GM23338 (cell line): ENCODE results near the gene IRF1. TPM values are rescaled to one million over a fixed set of nuclear protein-coding genes. Genes with fewer than 3 reads are reported as not detected.
"Not testable (repeated sequence)": the region's sequence is repeated elsewhere in the genome, so short reads cannot be mapped to it uniquely, and the experiment has no call there.

Experiments
- ATAC-seq: fragments of 200-7000 bp; cut with Tn5 transposase; 3 replicates; pipeline ENCODE4 v1.9.1; 2020
- DNase-seq: peaks from one replicate; pipeline ENCODE4 v3.0.0-alpha.2; 2015; ENCODE audit warnings: low spot score
- H2AFZ ChIP-seq: fragments of 200-600 bp; sonication (generic); 2 replicates; pipeline ENCODE4 v1.8.0; 2016; ENCODE audit warnings: antibody characterized with exemption, mild to moderate bottlenecking, moderate library complexity
- H3F3A ChIP-seq: fragments of 200-600 bp; sonication (generic); replicated peaks from 2 replicates; pipeline ENCODE4 v1.8.0; 2017; ENCODE audit warnings: antibody characterized with exemption, mixed run types, low read depth
- H3K27ac ChIP-seq: fragments of 200-600 bp; sonication (generic); 2 replicates; pipeline ENCODE4 v1.6.1; 2016; ENCODE audit warnings: low read depth
- H3K27me3 ChIP-seq: fragments of 200-600 bp; sonication (generic); 2 replicates; pipeline ENCODE4 v1.8.0; 2016; ENCODE audit warnings: mild to moderate bottlenecking, mixed run types, moderate library complexity; ENCODE audit not compliant: insufficient read depth
- H3K36me3 ChIP-seq: fragments of 200-600 bp; sonication (generic); 2 replicates; pipeline ENCODE4 v1.8.0; 2016; ENCODE audit warnings: mild to moderate bottlenecking; ENCODE audit not compliant: insufficient read depth
- H3K4me1 ChIP-seq: fragments of 200-600 bp; sonication (generic); 2 replicates; pipeline ENCODE4 v1.8.0; 2016; ENCODE audit warnings: mild to moderate bottlenecking, moderate library complexity; ENCODE audit not compliant: insufficient read depth
- H3K4me2 ChIP-seq: fragments of 200-600 bp; sonication (generic); 2 replicates; pipeline ENCODE4 v1.7.1; 2017; ENCODE audit warnings: mixed run types
- H3K4me3 ChIP-seq: fragments of 200-600 bp; sonication (generic); 2 replicates; pipeline ENCODE4 v1.6.1; 2016; ENCODE audit warnings: mixed run types
- H3K79me2 ChIP-seq: fragments of 200-600 bp; sonication (generic); replicated peaks from 2 replicates; pipeline ENCODE4 v1.8.0; 2017; ENCODE audit warnings: mild to moderate bottlenecking; ENCODE audit not compliant: insufficient read depth
- H3K9me2 ChIP-seq: fragments of 200-600 bp; sonication (generic); 2 replicates; pipeline ENCODE4 v1.8.0; 2017; ENCODE audit not compliant: insufficient read depth
- H4K20me1 ChIP-seq: fragments of 200-600 bp; sonication (generic); replicated peaks from 2 replicates; pipeline ENCODE4 v1.8.0; 2017; ENCODE audit warnings: mild to moderate bottlenecking; ENCODE audit not compliant: insufficient read depth
- H3K27ac Mint-ChIP-seq: 2 replicates; pipeline ENCODE4 v1.8.0; 2020; ENCODE audit warnings: inconsistent platforms, mild to moderate bottlenecking, moderate library complexity, mixed read lengths
- H3K27me3 Mint-ChIP-seq: 3 replicates; pipeline ENCODE4 v1.8.0; 2022; ENCODE audit warnings: low read depth, mild to moderate bottlenecking, moderate library complexity, mixed read lengths, inconsistent platforms; ENCODE audit not compliant: insufficient read depth, poor library complexity
- H3K36me3 Mint-ChIP-seq: 3 replicates; pipeline ENCODE4 v1.8.0; 2021; ENCODE audit warnings: low read depth, mild to moderate bottlenecking, inconsistent platforms, moderate library complexity, mixed read lengths
- H3K4me1 Mint-ChIP-seq: 3 replicates; pipeline ENCODE4 v1.8.0; 2020; ENCODE audit warnings: mild to moderate bottlenecking, inconsistent platforms, mixed read lengths
- H3K4me3 Mint-ChIP-seq: 3 replicates; pipeline ENCODE4 v1.8.0; 2021; ENCODE audit warnings: moderate library complexity, mild to moderate bottlenecking, inconsistent platforms, mixed read lengths
- H3K9me3 Mint-ChIP-seq: 3 replicates; pipeline ENCODE4 v1.8.0; 2020; ENCODE audit warnings: moderate library complexity, mild to moderate bottlenecking, inconsistent platforms, mixed read lengths
- ZNF114 ChIP-seq: fragments of 250-450 bp; sonication (Bioruptor Pico); IDR thresholded peaks from 2 replicates; pipeline ENCODE4 v1.5.0; 2020; ENCODE audit warnings: mild to moderate bottlenecking, moderate library complexity
- ZNF462 ChIP-seq: fragments of 250-450 bp; sonication (Bioruptor Pico); IDR thresholded peaks from 2 replicates; pipeline ENCODE4 v1.5.0; 2020; ENCODE audit warnings: mild to moderate bottlenecking, moderate library complexity
- polyA plus RNA-seq: library from polyadenylated mRNA; unstranded; fragments of >200 nt; fragmentation: Nextera tagmentation; extraction: Ambion mirVana; gene quantifications from 2 replicates; pipeline ENCODE4 v1.2.1, GENCODE V29; 2016
- total RNA-seq: library from RNA; depleted of rRNA; stranded (reverse); fragments of >200 nt; shearing (Covaris generic); gene quantifications from 2 replicates; pipeline ENCODE4 v1.2.3, GENCODE V29; 2014

The IRF1 gene
- total and polyA plus RNA-seq, 2 experiments from 2014 or later, result 6.9 to 8.6 TPM

DNA sequence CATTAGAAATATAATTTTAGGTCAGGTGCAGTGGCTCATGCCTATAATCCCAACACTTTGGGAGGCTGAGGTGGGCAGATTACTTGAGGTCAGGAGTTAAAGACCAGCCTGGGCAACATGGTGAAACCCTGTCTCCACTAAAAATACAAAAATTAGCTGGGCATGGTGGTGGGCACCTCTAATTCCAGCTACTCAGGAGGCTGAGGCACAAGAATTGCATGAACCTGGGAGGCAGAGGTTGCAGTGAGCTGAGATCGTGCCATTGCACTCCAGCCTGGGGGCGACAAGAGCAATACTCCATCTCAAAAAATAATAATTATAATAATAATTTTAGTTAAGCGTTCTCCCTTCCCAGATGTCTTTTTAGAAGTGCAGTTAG lies 52.3 kb downstream of the IRF1 start:
- H3K27me3 Mint-ChIP-seq, H3K36me3 ChIP-seq, H3F3A ChIP-seq, H3K79me2 ChIP-seq, H3K4me3 Mint-ChIP-seq, H3K4me3 ChIP-seq, H3K9me3 Mint-ChIP-seq, H3K27me3 ChIP-seq, H3K36me3 Mint-ChIP-seq, H3K27ac ChIP-seq, ATAC-seq, H3K27ac Mint-ChIP-seq, H3K4me1 ChIP-seq, H3K9me2 ChIP-seq, DNase-seq, H4K20me1 ChIP-seq: not testable (repeated sequence)
- 0 out of 2 replicates have a peak overlapping the region, but pooled peaks have one; percentile 15 for H3K4me2 ChIP-seq
- H3K4me1 Mint-ChIP-seq, result peaks cover 25% of the 10 kb centered on the region
- H2AFZ ChIP-seq, result peak overlapping the region; percentile 0; the same call in 1 of the 2 replicates

DNA sequence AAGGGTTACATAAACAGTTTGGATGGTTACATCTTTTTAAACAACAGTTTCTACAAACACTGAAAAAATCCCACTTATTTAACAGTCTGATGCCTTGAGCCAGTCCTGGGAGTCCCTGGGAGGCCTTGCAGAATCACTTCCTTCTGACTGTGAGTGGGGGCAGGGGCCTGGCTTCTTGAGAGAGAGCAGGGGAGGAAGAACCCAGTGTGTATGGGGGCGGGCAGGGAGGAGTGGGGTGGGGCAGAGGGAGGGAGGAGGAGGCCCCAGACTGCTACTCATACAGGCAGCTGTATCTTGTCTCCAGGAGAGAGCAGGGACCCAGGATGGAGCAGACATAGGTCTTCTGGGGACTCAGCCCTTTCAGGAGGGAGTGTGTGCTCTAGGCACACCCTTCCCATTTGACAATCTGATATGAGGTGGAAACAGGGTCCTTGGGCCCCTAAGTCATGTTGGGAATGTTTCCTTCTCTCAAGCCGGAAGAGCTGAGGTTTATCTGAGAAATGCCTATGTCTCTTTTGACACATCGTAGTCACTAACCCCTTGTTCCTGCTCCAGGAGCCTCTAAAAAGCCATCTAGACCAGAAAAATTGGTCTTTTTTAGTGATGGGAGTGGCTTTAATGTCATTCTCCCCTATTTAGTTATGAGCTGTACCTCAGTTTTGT lies 52.8 kb downstream of the IRF1 start:
- Histone ChIP-seq H4K20me1 (no peaks in the 10 kb centered on the region), H3K4me3 (no peak overlapping the region), H3K4me2 (0 out of 2 replicates have a peak overlapping the region, but pooled peaks have one; percentile 15), H3K27me3 (no peaks in the 10 kb centered on the region), H3K9me2 (no peaks in the 10 kb centered on the region), H3K27ac (no peak overlapping the region), H3K36me3 (no peaks in the 10 kb centered on the region), H3K79me2 (no peaks in the 10 kb centered on the region), H2AFZ (peak overlapping the region; percentile 0; the same call in 1 of the 2 replicates), H3F3A (no peaks in the 10 kb centered on the region), H3K4me1 (peaks cover 3% of the 10 kb centered on the region; the same call in 1 of the 2 replicates)
- TF ChIP-seq ZNF462 (CRISPR knock-in tag) (no peak), ZNF114 (CRISPR knock-in tag) (no peak)
- Mint-ChIP-seq H3K9me3 (no peaks in the 10 kb centered on the region), H3K4me3 (no peak overlapping the region; the same call in 2 of the 3 replicates), H3K4me1 (peaks cover 25% of the 10 kb centered on the region), H3K27me3 (no peaks in the 10 kb centered on the region), H3K36me3 (no peaks in the 10 kb centered on the region), H3K27ac (0 out of 2 replicates have a peak overlapping the region, but pooled peaks have one; percentile 19)
- DNase-seq (peak; percentile 61), ATAC-seq (peak; percentile 95)
